ENCODE data around the gene PCNX2. TPM values are rescaled to one million over a fixed set of nuclear protein-coding genes. Genes with fewer than 3 reads are reported as not detected.

PCNX2 gene
- total and polyA plus RNA-seq, 4 experiments from 2014 or later: 1.8 to 109 (median 55.7) TPM

DNA sequence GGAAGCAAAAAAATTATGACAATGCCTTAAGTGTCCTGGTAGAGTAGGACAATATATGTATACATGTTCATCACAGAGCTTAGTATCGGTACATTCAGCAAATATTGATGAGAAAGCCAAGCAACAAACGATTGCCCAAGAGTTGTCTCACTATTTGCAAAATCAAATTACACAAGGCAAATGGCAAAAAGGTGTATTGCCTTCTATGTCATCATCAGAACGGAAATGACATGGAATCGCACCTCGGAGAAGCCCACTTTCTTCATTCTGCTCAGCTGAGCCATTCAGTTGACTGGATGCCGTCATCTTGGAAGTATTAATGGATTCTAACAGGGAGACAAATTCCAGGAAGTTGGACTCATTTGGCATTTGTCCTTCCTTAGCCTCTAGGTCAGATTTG is 37.7 kb downstream of the PCNX2 start:
- no peaks in the 10 kb centered on the region for H3K27me3 ChIP-seq (ENCODE audit: insufficient read depth, low read length)
- no peak for DNase-seq
- H3K9me3 ChIP-seq (ENCODE audit: control insufficient read depth in 1 of 2, low read length in 2 of 2): no peaks in the 10 kb centered on the region
- no peak overlapping the region for H3K4me3 ChIP-seq (ENCODE audit: low read length in 2 of 2)
- no peaks in the 10 kb centered on the region for H3K9me3 Mint-ChIP-seq
- H3K36me3 Mint-ChIP-seq: peaks cover 43 to 67% of the 10 kb centered on the region in 2 donors
- H3K27ac ChIP-seq (ENCODE audit: low read depth, low read length): no peak overlapping the region
- H3K4me3 Mint-ChIP-seq: no peak overlapping the region
- ChIA-PET POLR2A (ENCODE audit: partially characterized antibody) (no interaction called here), CTCF (ENCODE audit: partially characterized antibody) (no interaction called here)
- no peaks in the 10 kb centered on the region for H3K27me3 Mint-ChIP-seq
- peaks cover 7% of the 10 kb centered on the region for H3K4me1 ChIP-seq (ENCODE audit: insufficient read depth, low read length)
- H3K27ac Mint-ChIP-seq: no peak overlapping the region
- intact Hi-C loops (cut with micrococcal nuclease): no loop called here
- H3K36me3 ChIP-seq (ENCODE audit: insufficient read depth, low read length): peaks cover 16% of the 10 kb centered on the region
- H3K4me1 Mint-ChIP-seq: peaks cover 0 to 12% (median 8%) of the 10 kb centered on the region in 4 donors

DNA sequence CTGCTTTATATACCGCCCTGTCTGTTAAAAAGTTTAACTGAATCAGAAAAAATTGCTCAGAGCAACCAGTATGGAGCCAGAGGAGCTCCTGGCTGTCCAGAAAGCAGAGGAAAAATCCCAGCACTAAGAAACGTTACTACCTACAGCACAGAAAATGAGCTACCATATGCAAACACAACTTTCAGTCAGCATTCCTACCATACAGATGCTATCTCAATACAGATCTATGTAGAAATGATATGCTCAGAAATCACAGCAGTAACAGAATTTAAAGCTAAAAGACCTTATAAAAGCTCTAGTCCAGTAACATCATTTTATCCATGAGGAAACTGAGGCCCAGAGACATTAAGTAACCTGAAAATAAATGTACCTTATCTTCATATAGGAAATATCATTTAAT is 38.7 kb downstream of the PCNX2 start:
- ChIA-PET CTCF (ENCODE audit: partially characterized antibody) (no interaction called here), POLR2A (ENCODE audit: partially characterized antibody) (interaction anchor here (0.6 kb wide), 1 partner anchor 38 kb away, joined by 3 read pairs; no protein-coding TSS in a partner anchor)
- intact Hi-C loops (cut with micrococcal nuclease): no loop called here
- Histone ChIP-seq H3K27me3 (ENCODE audit: insufficient read depth, low read length) (no peaks in the 10 kb centered on the region), H3K4me1 (ENCODE audit: insufficient read depth, low read length) (peaks cover 5% of the 10 kb centered on the region), H3K36me3 (ENCODE audit: insufficient read depth, low read length) (peaks cover 24% of the 10 kb centered on the region), H3K27ac (ENCODE audit: low read depth, low read length) (no peak overlapping the region), H3K9me3 (ENCODE audit: control insufficient read depth in 1 of 2, low read length in 2 of 2) (no peaks in the 10 kb centered on the region), H3K4me3 (ENCODE audit: low read length in 2 of 2) (no peak overlapping the region)
- peaks cover 0 to 7% (median 7%) of the 10 kb centered on the region in 4 donors for H3K4me1 Mint-ChIP-seq
- H3K4me3 Mint-ChIP-seq: no peak overlapping the region
- no peak for DNase-seq
- no peaks in the 10 kb centered on the region for H3K27me3 Mint-ChIP-seq
- H3K36me3 Mint-ChIP-seq: peaks cover 44 to 67% of the 10 kb centered on the region in 2 donors
- H3K27ac Mint-ChIP-seq: no peak overlapping the region
- no peaks in the 10 kb centered on the region for H3K9me3 Mint-ChIP-seq

DNA sequence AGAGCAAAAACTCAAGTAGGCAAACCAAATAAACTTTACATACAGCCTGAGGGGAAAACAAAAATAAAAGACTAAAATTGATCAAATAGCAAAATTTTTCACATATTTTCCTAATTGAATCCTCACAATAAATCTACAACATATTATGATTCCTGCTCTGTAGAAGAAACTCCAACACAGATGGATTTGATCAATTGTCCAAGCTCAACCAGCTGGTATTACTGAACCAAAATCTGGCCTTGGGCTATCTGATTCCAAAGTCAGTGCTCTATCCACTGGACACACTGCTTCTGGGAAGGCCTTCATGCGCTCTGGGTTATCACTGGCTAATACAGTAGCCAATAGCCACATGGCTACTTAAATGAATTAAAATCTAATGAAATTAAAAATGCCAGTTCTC is 39.3 kb downstream of the PCNX2 start:
- H3K36me3 Mint-ChIP-seq: peaks cover 42 to 67% of the 10 kb centered on the region in 2 donors
- Histone ChIP-seq H3K4me1 (ENCODE audit: insufficient read depth, low read length) (no peaks in the 10 kb centered on the region), H3K9me3 (ENCODE audit: control insufficient read depth in 1 of 2, low read length in 2 of 2) (no peaks in the 10 kb centered on the region), H3K4me3 (ENCODE audit: low read length in 2 of 2) (no peak overlapping the region), H3K27ac (ENCODE audit: low read depth, low read length) (no peak overlapping the region), H3K27me3 (ENCODE audit: insufficient read depth, low read length) (no peaks in the 10 kb centered on the region), H3K36me3 (ENCODE audit: insufficient read depth, low read length) (peaks cover 24% of the 10 kb centered on the region)
- H3K27ac Mint-ChIP-seq: peak overlapping the region in 1 of 7 donors; percentile 19
- H3K4me1 Mint-ChIP-seq: peaks cover 0 to 3% (median 1%) of the 10 kb centered on the region in 4 donors
- H3K9me3 Mint-ChIP-seq: no peaks in the 10 kb centered on the region
- no peak for DNase-seq
- H3K27me3 Mint-ChIP-seq: no peaks in the 10 kb centered on the region
- ChIA-PET POLR2A (ENCODE audit: partially characterized antibody) (interaction anchor here (0.6 kb wide), 1 partner anchor 39 kb away, joined by 3 read pairs; no protein-coding TSS in a partner anchor), CTCF (ENCODE audit: partially characterized antibody) (no interaction called here)
- intact Hi-C loops (cut with micrococcal nuclease): no loop called here
- H3K4me3 Mint-ChIP-seq: no peak overlapping the region

DNA sequence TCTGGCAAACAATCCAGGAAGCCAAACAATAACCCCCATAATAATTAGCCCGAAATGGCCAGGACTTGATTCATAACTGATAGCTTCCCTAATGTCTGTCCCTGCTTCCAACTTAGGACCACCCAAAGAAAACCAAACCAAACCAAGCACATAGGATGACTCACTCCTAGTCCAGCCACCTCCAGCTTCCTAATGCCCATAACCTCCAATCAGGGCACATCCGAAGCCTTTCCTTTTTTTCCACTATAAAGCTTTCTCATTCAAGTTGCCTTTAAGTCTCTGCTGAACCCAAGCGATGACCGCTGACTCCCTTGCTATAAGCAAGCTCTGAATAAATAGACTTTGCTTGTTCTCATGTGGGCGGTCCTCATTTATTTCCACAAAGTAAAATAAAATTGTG is 40.4 kb downstream of the PCNX2 start:
- no peak overlapping the region for H3K27ac ChIP-seq (ENCODE audit: low read depth, low read length)
- DNase-seq: no peak
- H3K36me3 ChIP-seq (ENCODE audit: insufficient read depth, low read length): peaks cover 29% of the 10 kb centered on the region
- H3K27me3 ChIP-seq (ENCODE audit: insufficient read depth, low read length): no peaks in the 10 kb centered on the region
- peak overlapping the region in 1 of 7 donors; percentile 71 for H3K27ac Mint-ChIP-seq
- no peaks in the 10 kb centered on the region for H3K9me3 ChIP-seq (ENCODE audit: control insufficient read depth in 1 of 2, low read length in 2 of 2)
- no peak overlapping the region for H3K4me3 Mint-ChIP-seq
- no peaks in the 10 kb centered on the region for H3K4me1 ChIP-seq (ENCODE audit: insufficient read depth, low read length)
- no peak overlapping the region for H3K4me3 ChIP-seq (ENCODE audit: low read length in 2 of 2)
- no peaks in the 10 kb centered on the region for H3K9me3 Mint-ChIP-seq
- intact Hi-C loops (cut with micrococcal nuclease): no loop called here
- peaks cover 51 to 69% of the 10 kb centered on the region in 2 donors for H3K36me3 Mint-ChIP-seq
- POLR2A ChIA-PET (ENCODE audit: partially characterized antibody): no interaction called here
- peaks cover 0 to 2% (median 0%) of the 10 kb centered on the region in 4 donors for H3K4me1 Mint-ChIP-seq
- H3K27me3 Mint-ChIP-seq: no peaks in the 10 kb centered on the region
- CTCF ChIA-PET (ENCODE audit: partially characterized antibody): no interaction called here

DNA sequence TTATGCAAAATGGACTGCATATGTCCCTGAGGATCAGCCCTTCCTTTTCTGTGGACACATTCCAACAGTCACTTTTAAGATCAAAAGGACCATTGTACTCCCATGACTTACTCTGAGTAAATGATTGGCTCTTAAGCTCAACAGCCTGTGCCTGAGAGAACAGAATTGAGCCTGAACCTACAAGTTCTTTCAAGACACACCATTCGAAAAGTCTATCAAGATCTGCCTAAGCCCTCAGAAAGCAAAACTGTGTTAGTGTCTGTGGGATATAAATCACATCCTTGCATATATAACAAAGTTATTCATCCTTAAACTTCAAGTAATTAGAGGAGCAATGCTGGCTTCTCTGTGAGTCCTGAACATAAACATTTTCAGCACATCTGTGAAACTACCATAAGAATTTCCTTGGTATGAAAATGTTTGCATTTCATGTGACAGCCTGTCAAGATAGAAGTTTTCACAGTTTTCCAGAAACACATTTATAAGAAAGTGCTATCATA is 41.6 kb downstream of the PCNX2 start:
- Histone ChIP-seq H3K4me1 (ENCODE audit: insufficient read depth, low read length) (no peaks in the 10 kb centered on the region), H3K36me3 (ENCODE audit: insufficient read depth, low read length) (peaks cover 34% of the 10 kb centered on the region), H3K27ac (ENCODE audit: low read depth, low read length) (no peak overlapping the region), H3K4me3 (ENCODE audit: low read length in 2 of 2) (no peak overlapping the region), H3K27me3 (ENCODE audit: insufficient read depth, low read length) (no peaks in the 10 kb centered on the region), H3K9me3 (ENCODE audit: control insufficient read depth in 1 of 2, low read length in 2 of 2) (no peaks in the 10 kb centered on the region)
- H3K27me3 Mint-ChIP-seq: no peaks in the 10 kb centered on the region
- peaks cover 0 to 2% (median 0%) of the 10 kb centered on the region in 4 donors for H3K4me1 Mint-ChIP-seq
- ChIA-PET POLR2A (ENCODE audit: partially characterized antibody) (no interaction called here), CTCF (ENCODE audit: partially characterized antibody) (no interaction called here)
- intact Hi-C loops (cut with micrococcal nuclease): no loop called here
- H3K36me3 Mint-ChIP-seq: peaks cover 56 to 74% of the 10 kb centered on the region in 2 donors
- H3K9me3 Mint-ChIP-seq: no peaks in the 10 kb centered on the region
- H3K4me3 Mint-ChIP-seq: no peak overlapping the region
- no peak for DNase-seq
- H3K27ac Mint-ChIP-seq: peak overlapping the region in 2 of 7 donors; percentile 48 to 88

DNA sequence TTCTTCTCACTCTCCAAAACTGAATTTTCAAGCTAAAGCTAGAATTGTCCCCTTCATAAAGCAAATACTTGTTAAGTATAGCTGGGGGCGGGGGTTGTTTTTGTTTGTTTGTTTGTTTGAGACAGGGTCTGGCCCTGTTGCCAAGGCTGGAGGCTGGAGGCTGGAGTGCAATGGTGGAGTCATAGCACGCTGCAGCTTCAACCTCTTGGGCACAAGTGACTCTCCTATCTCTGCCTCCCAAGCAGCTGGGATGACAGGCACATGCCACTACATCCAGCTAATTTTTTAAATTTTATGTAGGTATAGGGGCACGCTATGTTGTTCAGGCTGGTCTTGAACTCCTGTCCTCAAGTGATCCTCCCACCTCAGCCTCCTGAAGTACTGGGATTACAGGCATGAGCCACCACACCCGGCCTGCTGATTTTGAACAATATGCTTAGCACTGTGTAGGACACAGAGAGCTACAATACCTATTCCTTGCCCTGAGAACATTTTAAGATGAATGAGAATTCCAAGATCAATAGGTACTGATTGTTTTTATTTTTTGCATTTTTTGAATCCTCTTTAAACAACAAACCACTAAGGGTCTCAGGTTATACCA is 42.2 kb downstream of the PCNX2 start:
- Mint-ChIP-seq H3K9me3 (no peaks in the 10 kb centered on the region), H3K4me3 (no peak overlapping the region), H3K27me3 (no peaks in the 10 kb centered on the region), H3K27ac (peak overlapping the region in 2 of 7 donors; percentile 31 to 54), H3K4me1 (peaks cover 0 to 2% (median 0%) of the 10 kb centered on the region in 4 donors), H3K36me3 (peaks cover 56 to 74% of the 10 kb centered on the region in 2 donors)
- Histone ChIP-seq H3K9me3 (ENCODE audit: control insufficient read depth in 1 of 2, low read length in 2 of 2) (no peaks in the 10 kb centered on the region), H3K27me3 (ENCODE audit: insufficient read depth, low read length) (no peaks in the 10 kb centered on the region), H3K27ac (ENCODE audit: low read depth, low read length) (no peak overlapping the region), H3K36me3 (ENCODE audit: insufficient read depth, low read length) (peaks cover 30% of the 10 kb centered on the region), H3K4me1 (ENCODE audit: insufficient read depth, low read length) (no peaks in the 10 kb centered on the region), H3K4me3 (ENCODE audit: low read length in 2 of 2) (no peak overlapping the region)
- no peak for DNase-seq
- CTCF ChIA-PET (ENCODE audit: partially characterized antibody): no interaction called here
- intact Hi-C loops (cut with micrococcal nuclease): no loop called here
- POLR2A ChIA-PET (ENCODE audit: partially characterized antibody): no interaction called here

DNA sequence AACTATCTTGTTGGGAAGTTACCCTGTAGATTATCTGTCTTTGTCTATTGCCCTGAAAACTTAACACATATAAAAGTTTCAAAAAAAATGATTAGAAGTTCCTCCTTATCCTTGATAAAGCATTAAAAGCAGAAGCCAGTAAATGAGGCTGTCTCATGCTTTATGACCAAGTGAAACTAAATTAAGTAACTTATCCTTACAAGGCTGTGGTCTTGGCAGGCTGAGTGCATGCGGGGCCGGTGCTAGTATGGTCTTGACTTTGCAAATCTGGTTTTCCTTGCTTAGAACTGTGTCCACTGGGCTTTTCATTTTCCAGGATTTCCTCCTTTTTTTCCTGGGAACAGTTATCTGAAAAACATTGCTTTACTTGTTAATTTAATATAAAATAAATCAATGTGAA is 43.1 kb downstream of the PCNX2 start:
- no peak overlapping the region for H3K4me3 Mint-ChIP-seq
- H3K27me3 ChIP-seq (ENCODE audit: insufficient read depth, low read length): no peaks in the 10 kb centered on the region
- peaks cover 54 to 71% of the 10 kb centered on the region in 2 donors for H3K36me3 Mint-ChIP-seq
- no peak for DNase-seq
- H3K4me3 ChIP-seq (ENCODE audit: low read length in 2 of 2): no peak overlapping the region
- H3K36me3 ChIP-seq (ENCODE audit: insufficient read depth, low read length): peaks cover 22% of the 10 kb centered on the region
- H3K27me3 Mint-ChIP-seq: no peaks in the 10 kb centered on the region
- intact Hi-C loops (cut with micrococcal nuclease): no loop called here
- peaks cover 0 to 2% (median 0%) of the 10 kb centered on the region in 4 donors for H3K4me1 Mint-ChIP-seq
- ChIA-PET POLR2A (ENCODE audit: partially characterized antibody) (no interaction called here), CTCF (ENCODE audit: partially characterized antibody) (no interaction called here)
- H3K27ac Mint-ChIP-seq: no peak overlapping the region
- H3K9me3 Mint-ChIP-seq: no peaks in the 10 kb centered on the region
- H3K27ac ChIP-seq (ENCODE audit: low read depth, low read length): no peak overlapping the region
- H3K4me1 ChIP-seq (ENCODE audit: insufficient read depth, low read length): no peaks in the 10 kb centered on the region
- no peaks in the 10 kb centered on the region for H3K9me3 ChIP-seq (ENCODE audit: control insufficient read depth in 1 of 2, low read length in 2 of 2)
